IPS DF 4.7 (cell line): ENCODE data around the gene CAMK2D.

ENCODE experiments used
- DNase-seq: peaks from one replicate; pipeline ENCODE4 v3.0.0-alpha.2; 2013; ENCODE audit warnings: low spot score; ENCODE audit errors: extremely low read depth

CAMK2D gene

GRCh38 chr4:113481820-113482219 is 279.7 kb downstream of the CAMK2D start:
- DNase-seq: no peak

DNA sequence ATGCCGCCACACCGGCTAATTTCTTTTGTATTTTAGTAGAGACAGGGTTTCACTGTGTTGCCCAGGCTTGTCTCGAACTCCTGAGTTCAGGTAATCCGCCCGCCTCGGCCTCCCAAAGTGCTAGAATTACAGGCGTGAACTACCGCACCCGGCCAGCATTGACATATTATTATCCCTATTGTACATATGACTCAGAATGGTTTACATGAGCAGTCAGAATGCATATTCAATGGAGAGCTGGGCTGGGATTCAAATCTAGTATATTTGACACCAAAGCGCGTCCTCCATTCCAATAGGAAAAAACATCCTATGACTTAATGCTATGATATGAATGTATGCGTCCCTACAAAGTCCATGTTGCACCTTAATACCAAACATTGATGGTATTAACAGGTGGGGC is 281.4 kb downstream of the CAMK2D start:
- DNase-seq: no peak

DNA sequence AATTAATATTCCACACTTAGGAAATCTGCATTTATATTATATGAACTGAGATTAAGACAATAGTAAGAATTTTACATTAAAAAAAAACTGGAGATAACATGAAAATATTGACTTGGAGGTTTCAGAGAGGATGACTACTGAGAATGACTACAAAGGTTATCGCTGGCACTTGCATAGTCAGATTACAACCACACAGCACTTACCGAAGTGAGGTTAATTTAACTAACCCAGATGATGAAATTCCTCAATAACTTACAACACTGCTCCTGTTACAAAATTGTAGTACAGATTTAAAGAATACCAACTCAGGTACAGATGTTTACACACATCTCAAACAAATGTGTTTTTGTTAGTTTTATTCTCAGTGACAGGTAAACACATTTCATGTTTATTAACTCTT is 283.5 kb downstream of the CAMK2D start:
- DNase-seq: no peak

DNA sequence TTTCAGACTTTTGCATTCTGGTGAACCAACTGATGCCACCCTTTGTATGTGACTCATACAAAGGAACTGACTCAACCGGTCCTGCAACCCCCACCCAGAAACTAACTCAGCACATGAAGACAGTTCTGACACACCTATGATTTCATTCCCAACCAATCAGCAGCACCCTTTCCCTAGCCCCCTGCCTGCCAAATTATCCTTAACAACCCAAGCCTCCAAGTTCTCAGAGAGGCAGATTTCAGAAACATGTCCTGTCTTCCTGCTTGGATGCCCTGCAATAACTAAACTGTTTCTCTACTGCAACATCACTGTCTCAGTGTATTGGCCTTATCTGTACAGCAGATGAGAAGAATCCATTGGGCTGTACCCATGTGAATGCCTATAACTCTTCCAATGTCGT is 284.7 kb downstream of the CAMK2D start:
- DNase-seq: no peak

DNA sequence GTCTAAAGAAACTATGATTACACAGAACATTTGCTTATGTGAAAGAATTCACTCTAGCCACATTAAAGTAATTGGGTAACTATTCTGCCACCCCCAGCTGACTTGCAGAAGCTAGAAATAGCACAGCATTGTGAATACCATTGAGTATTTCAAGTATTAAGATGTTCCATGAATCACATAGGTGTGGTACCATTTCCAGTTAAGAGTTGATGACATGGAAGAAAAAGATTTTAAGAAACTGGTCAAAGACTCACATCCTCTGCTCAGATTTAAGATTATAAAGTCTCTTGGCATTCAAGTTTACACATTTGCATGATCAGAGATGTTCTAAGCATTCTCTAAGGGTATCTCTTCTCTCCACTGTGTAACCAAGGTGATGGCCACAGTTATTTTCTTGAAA is 287.5 kb downstream of the CAMK2D start:
- no peak for DNase-seq

DNA sequence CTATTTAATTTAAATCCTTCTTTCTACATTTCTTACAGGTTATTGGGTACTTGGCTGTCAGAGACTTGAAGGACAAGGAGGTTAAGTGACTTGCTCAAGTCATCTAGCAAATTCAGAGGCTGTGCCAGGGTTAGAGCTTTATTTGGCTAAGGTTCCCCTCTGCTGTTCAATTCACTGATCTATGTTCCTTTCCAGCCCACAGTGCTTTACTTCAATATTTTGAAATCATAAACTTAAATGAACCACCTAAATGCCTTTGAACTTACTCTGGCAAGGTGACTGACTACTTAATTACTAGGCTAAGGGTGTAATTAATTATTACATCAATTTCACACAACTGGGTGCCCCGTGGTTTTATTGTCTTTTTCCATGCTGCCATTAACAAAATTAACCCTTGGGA is 288.7 kb downstream of the CAMK2D start:
- no peak for DNase-seq

- DNase-seq: no peak
Measured at GRCh38 chr4:113471146-113471860, 290.2 kb downstream of the CAMK2D start.

DNA sequence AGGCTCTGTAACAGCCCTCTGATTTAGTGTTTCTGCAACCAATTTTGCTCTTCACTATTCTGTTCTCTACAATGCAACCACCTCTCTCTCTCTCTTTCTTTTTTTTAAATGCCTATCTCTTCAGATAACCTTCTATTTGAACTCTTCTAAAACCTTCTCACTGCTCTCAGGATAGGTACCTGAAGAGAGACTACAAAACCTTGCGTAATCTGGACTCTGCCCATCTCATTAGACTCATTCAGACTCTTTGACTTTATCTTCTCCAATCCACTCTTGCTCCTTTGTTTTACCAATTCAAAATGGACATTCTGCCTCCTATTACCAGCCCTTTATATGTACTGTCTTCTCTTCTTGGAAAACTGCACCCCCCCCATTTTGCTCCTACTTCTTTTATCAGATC is 291.6 kb downstream of the CAMK2D start:
- no peak for DNase-seq

DNA sequence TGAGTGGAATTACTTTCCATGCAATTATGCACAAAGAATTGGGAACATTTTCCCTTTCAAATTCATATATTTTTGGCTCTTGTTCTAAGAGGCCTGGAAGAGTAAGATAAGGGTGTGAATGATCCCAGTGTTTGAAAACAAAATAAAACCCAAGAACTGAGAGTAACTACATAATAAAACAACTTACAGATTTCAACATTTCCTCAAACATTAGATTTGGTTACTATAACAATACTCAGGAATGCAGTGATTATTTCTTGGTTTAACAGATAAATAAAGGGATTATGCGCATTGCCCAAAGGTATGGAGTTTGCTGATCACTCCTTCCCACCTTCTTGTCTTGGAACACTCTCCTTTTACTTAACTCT is 292.5 kb downstream of the CAMK2D start:
- DNase-seq: no peak

DNA sequence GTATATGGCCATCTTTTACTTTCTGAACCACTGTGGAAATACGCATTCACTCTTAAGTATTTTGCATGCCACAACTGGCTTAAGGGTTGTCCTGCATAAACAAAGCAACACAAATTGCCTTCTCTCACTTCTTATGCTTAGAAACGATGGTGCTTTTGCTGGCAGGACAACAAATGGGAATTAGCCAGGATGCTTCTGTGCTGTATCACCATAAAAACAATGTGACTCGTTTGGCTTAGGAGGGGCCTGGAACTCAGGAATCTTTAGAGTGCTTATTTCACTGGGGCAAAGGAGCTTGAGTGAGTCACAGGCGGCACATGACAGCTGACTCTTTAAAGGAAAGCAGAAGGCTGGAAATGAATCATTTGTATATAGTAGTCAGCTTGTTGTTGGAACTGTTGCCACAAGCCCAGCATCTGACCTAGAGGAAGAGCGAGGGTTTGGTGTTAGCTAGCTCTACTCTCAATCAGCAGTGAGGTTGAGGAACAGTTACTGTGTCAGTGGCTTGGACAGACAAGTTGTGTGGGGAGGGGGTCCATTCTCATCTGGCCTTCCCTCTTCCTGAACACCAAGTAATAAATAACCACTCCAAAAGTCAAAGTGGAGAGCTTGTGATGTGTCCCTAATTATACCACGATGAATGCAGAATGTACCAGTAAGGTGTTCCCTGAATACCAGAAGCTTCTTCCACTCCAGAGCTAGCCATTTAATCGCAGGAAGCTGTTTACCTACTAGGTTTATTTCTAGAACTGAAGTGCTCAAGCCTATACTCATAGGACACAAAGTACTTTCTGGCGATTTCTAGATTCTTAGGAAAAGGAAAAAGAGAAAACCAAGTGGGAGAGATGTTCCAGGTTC is 293.1 kb downstream of the CAMK2D start:
- peak; percentile 36 for DNase-seq

GRCh38 chr4:113467581-113467980 is 294.0 kb downstream of the CAMK2D start:
- no peak for DNase-seq

DNA sequence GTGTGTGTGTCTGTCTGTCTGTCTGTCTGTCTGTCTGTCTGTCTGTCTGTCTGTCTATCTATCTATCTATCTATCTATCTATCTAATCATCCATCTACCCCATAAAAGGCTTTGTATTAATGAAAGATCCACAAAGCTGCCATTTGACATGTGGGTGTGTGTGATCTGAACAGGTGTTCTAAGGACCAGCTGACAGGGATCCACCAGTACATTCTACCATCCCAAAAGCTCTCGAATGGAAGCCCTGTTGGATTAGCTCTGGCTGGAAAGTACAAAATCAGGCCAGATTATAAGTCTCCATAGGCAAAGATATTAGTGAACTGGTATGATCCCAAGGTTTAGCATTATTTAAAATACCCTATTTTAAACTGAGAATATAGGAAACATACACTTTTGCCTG is 299.3 kb downstream of the CAMK2D start:
- no peak for DNase-seq

DNA sequence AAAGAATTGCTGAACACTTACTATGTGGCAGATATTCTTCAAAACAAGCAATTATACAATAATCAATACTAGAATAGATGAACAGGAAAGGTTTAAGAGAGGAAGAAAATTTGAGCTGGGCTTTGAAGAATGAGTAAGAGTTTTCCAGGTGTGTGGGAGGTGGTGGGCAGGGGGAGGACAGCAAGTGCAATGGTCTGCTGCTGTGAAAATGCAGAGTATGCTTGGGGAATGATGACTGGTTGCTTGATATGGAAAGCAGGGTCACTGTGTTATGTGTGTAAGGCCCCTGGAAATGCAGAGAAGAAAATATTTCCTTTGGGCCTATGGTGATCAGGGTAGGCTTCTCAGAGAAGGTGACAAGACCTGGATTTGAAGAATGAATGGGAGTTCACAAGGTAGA is 300.3 kb downstream of the CAMK2D start:
- DNase-seq: no peak

DNA sequence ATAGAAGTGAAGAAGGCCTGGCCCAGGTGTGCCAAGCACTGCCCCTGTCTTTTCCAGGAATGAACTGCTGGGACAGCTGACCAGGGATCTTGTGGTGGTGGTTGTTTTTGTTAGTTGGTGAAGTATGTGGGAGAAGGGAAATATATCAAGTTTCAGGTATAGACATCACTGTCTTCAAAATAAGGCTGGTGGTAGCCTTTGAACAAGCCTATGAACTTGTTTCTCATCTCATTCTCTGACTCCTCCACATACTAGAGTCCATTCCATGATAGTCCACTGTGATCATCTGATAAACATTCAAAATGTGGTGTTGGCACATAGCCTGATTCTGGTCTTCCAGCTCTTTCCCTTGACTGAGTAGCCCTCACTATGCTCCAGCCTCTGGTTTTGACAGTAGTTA is 303.7 kb downstream of the CAMK2D start:
- no peak for DNase-seq

DNA sequence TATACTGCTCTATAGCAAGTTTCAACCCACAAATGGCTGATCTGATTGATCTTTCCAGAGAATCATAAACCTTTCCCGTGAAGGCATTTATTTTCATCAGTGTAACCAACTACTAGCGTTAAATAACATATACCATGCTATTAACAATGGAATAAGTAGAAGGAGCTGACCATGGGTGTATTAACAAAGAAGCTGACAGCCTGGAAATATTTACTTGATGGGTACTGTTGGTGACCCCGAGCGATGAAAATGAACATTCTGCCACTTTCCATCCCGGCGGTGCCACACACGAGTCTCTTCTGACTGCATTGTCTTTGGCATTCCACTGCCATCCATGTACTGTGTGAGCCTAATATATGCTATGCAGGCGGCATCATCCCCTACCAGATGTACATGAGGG is 304.4 kb downstream of the CAMK2D start:
- DNase-seq: no peak

DNA sequence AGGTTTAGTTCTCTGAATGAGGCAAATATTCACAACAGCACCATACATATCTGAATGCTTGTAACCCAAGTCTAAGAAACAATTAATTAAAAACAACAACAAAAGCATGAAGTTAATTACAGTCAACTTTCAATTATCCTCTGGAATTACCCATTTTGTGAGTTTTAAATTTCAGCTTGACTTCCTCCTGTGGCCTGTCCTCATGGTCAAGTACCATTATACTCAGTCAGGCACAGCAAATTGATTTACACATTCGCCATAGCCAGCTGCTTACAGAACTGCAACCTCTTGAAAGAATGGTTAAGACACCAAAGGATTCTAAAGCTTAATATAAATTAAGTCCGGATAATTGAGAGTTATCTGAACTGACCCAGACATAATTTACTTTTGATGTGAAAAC is 306.5 kb downstream of the CAMK2D start:
- DNase-seq: no peak

GRCh38 chr4:113452868-113453620 is 308.5 kb downstream of the CAMK2D start:
- peak; percentile 75 for DNase-seq

DNA sequence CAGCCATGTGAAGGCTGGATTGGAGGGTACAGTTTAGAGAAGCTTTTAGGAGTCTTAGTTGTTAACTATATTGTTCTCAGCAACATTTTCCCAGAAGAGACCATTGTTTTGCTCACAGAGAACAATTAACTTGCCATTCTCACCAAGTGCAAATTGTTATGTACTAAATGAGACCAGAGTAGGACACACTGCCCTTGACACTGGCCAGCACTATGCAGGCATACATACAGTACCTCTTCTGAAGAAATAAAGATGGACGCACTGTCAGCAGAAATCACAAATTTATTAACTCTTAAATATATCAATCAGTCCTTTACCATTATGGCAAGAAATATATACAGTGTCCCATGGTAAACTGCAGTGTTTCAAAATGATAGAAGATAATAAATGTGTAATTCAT is 309.4 kb downstream of the CAMK2D start:
- DNase-seq: no peak

GRCh38 chr4:113450295-113451080 is 311.1 kb downstream of the CAMK2D start:
- DNase-seq: no peak

- DNase-seq: no peak
Measured at GRCh38 chr4:113449410-113449974, 312.0 kb downstream of the CAMK2D start.

DNA sequence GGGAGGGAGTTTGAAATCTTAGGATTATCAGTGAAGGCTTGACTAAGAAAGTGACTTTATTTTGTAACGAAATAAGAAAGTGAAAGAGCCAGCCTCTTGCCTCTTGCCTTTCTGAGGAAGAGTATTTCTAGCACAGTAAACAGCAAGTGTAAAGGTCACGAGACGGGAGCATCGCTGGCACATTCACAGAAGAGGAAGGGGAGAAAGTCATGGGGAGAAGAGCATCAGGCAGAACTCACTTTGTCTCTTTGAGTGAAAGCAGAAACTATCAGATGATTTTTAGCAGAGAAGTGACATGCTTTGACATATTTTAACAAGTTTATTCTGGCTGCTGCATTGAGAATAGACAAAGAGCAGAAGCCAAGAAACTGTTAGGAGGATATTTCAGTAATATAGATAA is 313.8 kb downstream of the CAMK2D start:
- no peak for DNase-seq
